ENCODE data around the gene SLC12A7. TPM values are rescaled to one million over a fixed set of nuclear protein-coding genes. Genes with fewer than 3 reads are reported as not detected.
A peak's percentile ranks its signal among the peaks of the same experiment; 100 is the strongest.

The SLC12A7 gene
- total and polyA plus RNA-seq, 7 donors = 2.3 to 22.0 (median 4.5) TPM

DNA sequence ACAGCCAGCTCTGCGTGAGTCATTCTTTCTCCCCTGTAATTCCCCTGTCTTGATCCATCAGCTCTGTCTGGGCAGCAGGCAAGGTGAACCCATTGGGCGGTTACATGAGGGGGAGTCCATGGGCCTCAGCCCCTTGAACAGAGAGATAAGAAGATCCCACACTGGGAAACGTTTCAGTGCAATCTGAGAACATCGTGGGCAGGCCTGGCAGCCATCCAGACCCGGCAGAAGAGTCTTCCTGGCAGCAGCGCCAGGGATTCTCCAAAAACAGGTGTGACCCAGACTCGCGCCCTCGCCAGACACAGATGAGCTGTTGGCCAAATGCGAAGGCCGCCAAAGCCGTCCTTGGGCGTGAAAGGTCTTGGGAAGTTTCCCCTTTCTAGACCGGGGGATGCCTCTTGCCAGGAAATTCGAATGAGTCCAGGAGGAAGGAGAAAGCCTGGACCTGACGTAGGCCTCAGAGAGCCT, 6.4 kb upstream of the SLC12A7 start:
- TF ChIP-seq, protein P1, sequence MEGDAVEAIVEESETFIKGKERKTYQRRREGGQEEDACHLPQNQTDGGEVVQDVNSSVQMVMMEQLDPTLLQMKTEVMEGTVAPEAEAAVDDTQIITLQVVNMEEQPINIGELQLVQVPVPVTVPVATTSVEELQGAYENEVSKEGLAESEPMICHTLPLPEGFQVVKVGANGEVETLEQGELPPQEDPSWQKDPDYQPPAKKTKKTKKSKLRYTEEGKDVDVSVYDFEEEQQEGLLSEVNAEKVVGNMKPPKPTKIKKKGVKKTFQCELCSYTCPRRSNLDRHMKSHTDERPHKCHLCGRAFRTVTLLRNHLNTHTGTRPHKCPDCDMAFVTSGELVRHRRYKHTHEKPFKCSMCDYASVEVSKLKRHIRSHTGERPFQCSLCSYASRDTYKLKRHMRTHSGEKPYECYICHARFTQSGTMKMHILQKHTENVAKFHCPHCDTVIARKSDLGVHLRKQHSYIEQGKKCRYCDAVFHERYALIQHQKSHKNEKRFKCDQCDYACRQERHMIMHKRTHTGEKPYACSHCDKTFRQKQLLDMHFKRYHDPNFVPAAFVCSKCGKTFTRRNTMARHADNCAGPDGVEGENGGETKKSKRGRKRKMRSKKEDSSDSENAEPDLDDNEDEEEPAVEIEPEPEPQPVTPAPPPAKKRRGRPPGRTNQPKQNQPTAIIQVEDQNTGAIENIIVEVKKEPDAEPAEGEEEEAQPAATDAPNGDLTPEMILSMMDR (IDR thresholded peaks at IDR 0.05) = no peak
- no peaks in the 10 kb centered on the region for H3K36me3 ChIP-seq (ENCODE audit: insufficient read depth in 1 of 2, low read depth in 1 of 2)
- intact Hi-C loops (cut with DNase I) = no loop called here
- H3K4me1 ChIP-seq = peaks cover 16% of the 10 kb centered on the region
- no peaks in the 10 kb centered on the region for H3K9me3 ChIP-seq
- H3K4me3 ChIP-seq = no peak overlapping the region
- DNase-seq (peak; percentile 74 to 83), ATAC-seq (peak; percentile 79 to 87 (median 84))
- H3K27ac ChIP-seq = peak overlapping the region; percentile 59
- 10 to 17% (median 11%) methylated on average over 15 to 16 of the region's 16 CpGs for WGBS, 3 donors
- peaks cover 0 to 27% (median 5%) of the 10 kb centered on the region in 3 donors for H3K27me3 ChIP-seq (ENCODE audit: insufficient read depth in 3 of 3, low read length in 2 of 3)

GRCh38 chr5:1116977-1117376, 5.1 kb upstream of the SLC12A7 start:
- H3K9me3 ChIP-seq = no peaks in the 10 kb centered on the region
- DNase-seq (no peak), ATAC-seq (no peak)
- 89 to 91% (median 90%) methylated on average over 15 of the region's 15 CpGs for WGBS, 3 donors
- peaks cover 18% of the 10 kb centered on the region for H3K4me1 ChIP-seq
- no peak overlapping the region for H3K4me3 ChIP-seq
- intact Hi-C loops (cut with DNase I) = no loop called here
- TF ChIP-seq, protein P1 (IDR thresholded peaks at IDR 0.05) = no peak
- no peaks in the 10 kb centered on the region for H3K36me3 ChIP-seq (ENCODE audit: insufficient read depth in 1 of 2, low read depth in 1 of 2)
- peaks cover 0 to 22% (median 6%) of the 10 kb centered on the region in 3 donors for H3K27me3 ChIP-seq (ENCODE audit: insufficient read depth in 3 of 3, low read length in 2 of 3)
- H3K27ac ChIP-seq = no peak overlapping the region

- ATAC-seq (no peak), DNase-seq (no peak)
- H3K9me3 ChIP-seq = no peaks in the 10 kb centered on the region
- H3K27me3 ChIP-seq (ENCODE audit: insufficient read depth in 3 of 3, low read length in 2 of 3) = peaks cover 0 to 22% (median 6%) of the 10 kb centered on the region in 3 donors
- TF ChIP-seq, protein P1 (IDR thresholded peaks at IDR 0.05) = no peak
- WGBS, 3 donors = 93 to 95% (median 95%) methylated on average over 19 of the region's 19 CpGs
- no peaks in the 10 kb centered on the region for H3K36me3 ChIP-seq (ENCODE audit: insufficient read depth in 1 of 2, low read depth in 1 of 2)
- no peak overlapping the region for H3K4me3 ChIP-seq
- H3K27ac ChIP-seq = no peak overlapping the region
- intact Hi-C loops (cut with DNase I) = no loop called here
- peaks cover 17% of the 10 kb centered on the region for H3K4me1 ChIP-seq
Observed at GRCh38 chr5:1116109-1116740, 4.4 kb upstream of the SLC12A7 start.

DNA sequence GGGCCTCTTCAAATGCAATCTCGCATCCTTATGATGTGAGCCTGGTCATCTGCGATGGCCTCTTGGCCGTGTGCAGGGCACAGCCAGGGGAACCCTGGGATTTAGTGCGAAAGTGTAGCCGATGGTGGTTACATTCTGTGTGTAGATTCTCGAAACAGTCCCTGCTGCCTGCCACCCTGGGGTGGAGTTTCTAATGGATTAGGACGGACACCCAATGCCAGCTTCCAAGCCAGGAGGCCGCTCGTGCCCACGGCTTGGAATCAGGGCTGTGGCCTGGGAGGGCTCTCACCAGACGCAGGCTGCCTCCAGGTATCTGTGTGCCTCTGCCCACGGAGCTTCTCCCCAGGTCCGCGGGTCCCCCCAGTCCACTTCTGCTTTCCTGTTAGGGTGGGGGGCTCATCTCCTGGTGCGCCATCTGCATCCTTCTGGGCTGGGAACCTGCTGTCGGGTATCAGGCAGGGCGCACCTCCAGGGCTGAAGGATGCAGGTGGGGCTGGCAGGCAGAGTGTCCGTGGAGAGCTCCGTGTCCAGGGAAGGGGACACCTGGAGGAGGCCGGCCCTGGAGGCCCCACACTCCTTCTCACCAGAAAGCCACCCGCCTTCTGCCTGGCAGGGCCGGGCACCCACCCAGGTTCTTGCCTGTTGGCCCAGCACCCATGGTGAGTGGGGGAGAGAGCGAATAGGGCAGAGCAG, 3.4 kb upstream of the SLC12A7 start:
- Histone ChIP-seq H3K9me3 (no peaks in the 10 kb centered on the region), H3K4me3 (no peak overlapping the region), H3K36me3 (ENCODE audit: insufficient read depth in 1 of 2, low read depth in 1 of 2) (no peaks in the 10 kb centered on the region), H3K4me1 (peaks cover 16% of the 10 kb centered on the region), H3K27me3 (ENCODE audit: insufficient read depth in 3 of 3, low read length in 2 of 3) (peaks cover 0 to 14% (median 6%) of the 10 kb centered on the region in 3 donors), H3K27ac (no peak overlapping the region)
- ATAC-seq = no peak
- TF ChIP-seq, protein P1 (IDR thresholded peaks at IDR 0.05) = no peak
- intact Hi-C loops (cut with DNase I) = no loop called here
- no peak for DNase-seq
- WGBS, 3 donors = 96% methylated on average over 19 to 23 of the region's 23 CpGs
